Adrenal gland (tissue), 12 donors: Measurements from ENCODE around the gene TUSC1. TPM values are rescaled to one million over a fixed set of nuclear protein-coding genes. Genes with fewer than 3 reads are reported as not detected.
"Not testable (repeated sequence)": the region's sequence is repeated elsewhere in the genome, so short reads cannot be mapped to it uniquely, and the experiment has no call there.

Experiments used
- DNase-seq, 7 donors: peaks; one replicate each; pipeline ENCODE4 v3.0.0-alpha.2; 2019 to 2020
- H3K27ac ChIP-seq, 5 donors: fragments of 200-600 bp; sonication (generic) in 4 of 5; 1 replicate in 3 of 5; 2 replicates in 2 of 5; pipeline versions ENCODE4 v1.5.1 to v1.8.0; 2016 to 2020; ENCODE audit warnings: mild to moderate bottlenecking in 1 of 5
- H3K27me3 ChIP-seq: fragments of 200-600 bp; 2 replicates; pipeline ENCODE4 v1.8.0; 2021
- H3K36me3 ChIP-seq, 2 donors: fragments of 200-600 bp; replicated peaks in 1 of 2; 1 replicate in 1 of 2; 2 replicates in 1 of 2; pipeline versions ENCODE4 v1.5.1 to v1.8.0; 2018 to 2022
- H3K4me1 ChIP-seq, 2 donors: fragments of 200-600 bp; replicated peaks in 1 of 2; 1 replicate in 1 of 2; 2 replicates in 1 of 2; pipeline versions ENCODE4 v1.5.1 to v1.8.0; 2018 to 2021
- H3K4me3 ChIP-seq, 4 donors: fragments of 200-600 bp; sonication (generic) in 3 of 4; one replicate each; pipeline ENCODE4 v1.5.1; 2016 to 2018
- H3K9me3 ChIP-seq, 3 donors: fragments of 200-600 bp; sonication (generic) in 1 of 3; replicated peaks in 1 of 3; 1 replicate in 2 of 3; 2 replicates in 1 of 3; pipeline versions ENCODE4 v1.5.1 to v1.8.0; 2016 to 2021
- CTCF ChIP-seq, 6 experiments: fragments of 450-650 bp in 4 of 6; fragments of 200-600 bp in 2 of 6; sonication (generic) in 1 of 6; IDR thresholded peaks; 1 replicate in 5 of 6; 2 replicates in 1 of 6; pipeline versions ENCODE4 v1.5.1 to v1.8.0; 2016 to 2021; ENCODE audit warnings: antibody characterized with exemption in 6 of 6, mild to moderate bottlenecking in 2 of 6, moderate library complexity in 1 of 6
- POLR2A ChIP-seq, 2 donors: fragments of 450-650 bp; IDR thresholded peaks; one replicate each; pipeline ENCODE4 v1.6.1; 2017; ENCODE audit warnings: antibody characterized with exemption in 2 of 2, mild to moderate bottlenecking in 2 of 2, moderate library complexity in 1 of 2
- WGBS, 4 donors: extraction: QIAGEN DNeasy Blood & Tissue Kit in 2 of 4; methylation state at CpG; one replicate each; pipeline versions ENCODE4 v1.1.5 to v1.1.7; 2013 to 2017; 5-methylcytosine and 5-hydroxymethylcytosine counted together
- intact Hi-C, 2 donors: fragments of 100-400 bp; cut with DNase I; formaldehyde crosslinking; loops; one replicate each; pipeline versions ENCODE4 v1.14.1 to v1.15.0; 2022 to 2023
- polyA plus RNA-seq, 3 donors: library from polyadenylated mRNA; stranded (reverse); fragments of 200-250 nt in 2 of 3; fragments of 350-450 nt in 1 of 3; fragmentation: Illumina TruSeq in 1 of 3; extraction: RNeasy Lipid Tissue Mini Kit (QIAGEN cat#74804) in 1 of 3; gene quantifications; one replicate each; pipeline ENCODE4 v1.2.3, GENCODE V29; 2013 to 2014
- total RNA-seq, 9 donors: library from RNA; depleted of rRNA in 4 of 9; stranded (reverse); fragments of >200 nt in 4 of 9; fragments of 120-200 nt in 1 of 9; fragmentation: NEBNext Ultra II Directional in 1 of 9; extraction: Animal tissue kit (Norgen Biotek cat#: 25700) in 1 of 9; gene quantifications; one replicate each; pipeline versions ENCODE4 v1.1.0 to v1.2.4, GENCODE V29; 2013 to 2023
- donor health status: healthy with polysubstance abuse.
- donor health status: Bipolar disorder and iron deficiency.
- donor health status: DM: yes; HTN: yes; CAD: no.
- donor health status: DM: no; HTN: no; CAD: no.
- donor health status: DM: no; HTN: no; CAD: no.
- donor health status: DM: yes; HTN: yes; CAD: no.

Gene TUSC1
- total and polyA plus RNA-seq, 12 donors = 5.2 to 31.1 (median 14.8) TPM

- TF ChIP-seq CTCF (IDR thresholded peaks at IDR 0.05) (no peak), POLR2A (IDR thresholded peaks at IDR 0.05) (no peak)
- no peaks in the 10 kb centered on the region for H3K36me3 ChIP-seq
- no peak for DNase-seq
- H3K9me3 ChIP-seq = no peaks in the 10 kb centered on the region
- intact Hi-C loops = no loop called here
- H3K4me1 ChIP-seq = no peaks in the 10 kb centered on the region
- H3K27me3 ChIP-seq = no peaks in the 10 kb centered on the region
- H3K4me3 ChIP-seq = no peak overlapping the region
- no peak overlapping the region for H3K27ac ChIP-seq
Observed at GRCh38 chr9:25684321-25684720, 6.1 kb upstream of the TUSC1 start.

DNA sequence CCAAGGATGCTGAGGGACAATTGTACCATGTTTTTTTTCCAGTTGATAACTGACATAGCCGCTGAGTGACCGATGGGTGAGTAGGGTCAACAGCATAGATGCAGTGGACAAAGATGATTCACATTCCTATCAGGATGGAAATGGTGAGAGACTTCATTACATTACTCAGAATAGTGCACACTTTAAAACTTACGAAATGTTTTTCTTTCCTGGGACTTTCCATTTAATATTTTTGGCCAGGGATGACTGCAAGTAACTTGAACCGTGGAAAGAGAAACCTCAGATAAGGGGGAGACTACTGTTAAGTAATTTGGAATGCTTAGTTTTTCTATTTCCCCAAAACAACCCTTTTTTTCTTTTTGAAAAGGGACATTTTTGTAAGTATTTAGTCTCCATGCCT, 3.0 kb upstream of the TUSC1 start:
- Histone ChIP-seq H3K36me3 (no peaks in the 10 kb centered on the region), H3K4me1 (peaks cover 4 to 15% of the 10 kb centered on the region in 2 donors), H3K27ac (no peak overlapping the region), H3K27me3 (no peaks in the 10 kb centered on the region), H3K9me3 (no peaks in the 10 kb centered on the region), H3K4me3 (no peak overlapping the region)
- 51 to 62% (median 56%) methylated on average over 4 of the region's 4 CpGs for WGBS, 4 donors
- no peak for TF ChIP-seq CTCF (IDR thresholded peaks at IDR 0.05)
- intact Hi-C loops = no loop called here
- DNase-seq = peak in 2 of 7 donors; percentile 10 to 22

DNA sequence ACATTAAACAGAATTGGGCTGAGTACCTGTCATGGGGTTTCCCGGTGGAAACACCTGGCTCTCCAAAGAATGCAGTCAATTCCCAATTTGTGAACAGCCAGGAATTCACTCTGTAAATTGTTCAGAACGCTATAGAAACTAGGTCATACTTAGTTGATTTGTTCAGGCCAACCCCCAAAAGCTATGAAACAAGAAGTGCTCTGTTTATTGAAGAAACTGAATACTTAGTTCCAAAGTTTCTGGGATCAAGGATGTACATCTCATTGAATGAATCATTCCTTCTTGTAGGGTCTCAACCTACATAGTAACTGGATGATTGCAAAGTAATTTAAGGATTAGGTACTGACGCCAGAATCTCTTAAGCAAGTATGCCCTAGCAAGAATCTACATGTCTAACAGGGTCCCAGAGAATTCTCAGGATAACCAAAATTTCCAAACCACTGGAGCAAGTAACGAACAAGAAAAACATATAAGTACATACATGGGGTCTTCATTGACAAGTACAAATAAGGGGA, 659 bp upstream of the TUSC1 start:
- Histone ChIP-seq H3K36me3 (no peaks in the 10 kb centered on the region), H3K4me3 (peak overlapping the region in 2 of 4 donors; percentile 68 to 75), H3K9me3 (no peaks in the 10 kb centered on the region), H3K4me1 (peaks cover 4 to 16% of the 10 kb centered on the region in 2 donors), H3K27me3 (no peaks in the 10 kb centered on the region), H3K27ac (peak overlapping the region in 4 of 5 donors; percentile 93 to 99 (median 98))
- intact Hi-C loops = no loop called here
- no peak for DNase-seq
- TF ChIP-seq CTCF (IDR thresholded peaks at IDR 0.05) = no peak
- TF ChIP-seq POLR2A (IDR thresholded peaks at IDR 0.05) = no peak
- WGBS, 4 donors = 55 to 64% (median 59%) methylated on average over 4 of the region's 4 CpGs

DNA sequence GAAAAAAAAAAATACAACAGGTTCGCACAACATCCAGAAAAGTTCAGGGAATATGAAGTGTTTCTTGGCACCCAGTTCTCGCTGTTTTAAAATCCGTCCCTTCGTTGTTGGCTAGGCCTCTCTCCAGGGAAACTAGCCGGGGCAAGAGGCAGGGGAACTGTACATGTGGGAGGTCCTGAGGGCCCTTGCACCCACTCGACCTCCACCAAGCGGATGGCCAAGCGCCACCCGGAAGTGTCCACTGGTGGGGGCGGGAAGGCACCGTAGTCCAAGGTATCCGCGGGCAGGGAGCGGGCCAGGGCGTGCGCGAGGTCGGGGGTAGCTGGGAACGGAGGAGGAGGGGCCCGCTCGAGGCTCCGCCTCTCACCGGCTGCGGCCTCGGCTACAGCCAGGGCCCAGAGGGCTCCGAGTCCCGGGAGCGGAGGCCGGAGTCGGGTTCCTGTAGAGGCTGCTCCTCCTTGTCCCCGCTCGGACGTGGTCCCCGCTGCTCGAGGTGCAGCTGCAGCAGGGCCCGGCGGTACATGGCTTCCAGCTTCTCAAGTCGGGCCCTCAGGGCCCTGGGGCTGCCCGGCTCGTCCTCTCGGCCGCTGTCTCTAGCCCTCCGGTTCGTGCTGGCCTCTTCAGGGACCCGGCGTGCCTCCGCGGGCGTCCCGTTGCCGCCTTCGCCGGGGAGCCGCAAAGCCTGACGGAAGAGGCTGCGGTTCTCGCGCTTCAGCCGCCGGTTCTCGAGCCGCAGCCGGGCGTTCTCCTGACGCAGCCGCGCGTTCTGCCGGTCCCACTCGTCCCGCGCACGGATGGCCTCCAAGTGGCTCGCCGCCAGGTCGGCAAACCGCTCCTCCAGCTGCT, 720 bp downstream of the TUSC1 start:
- H3K36me3 ChIP-seq = no peaks in the 10 kb centered on the region
- intact Hi-C loops = no loop called here
- peak; percentile 88 to 90 (median 89) for DNase-seq
- TF ChIP-seq CTCF (IDR thresholded peaks at IDR 0.05) = no peak
- TF ChIP-seq POLR2A (IDR thresholded peaks at IDR 0.05) = peak; percentile 37 to 63
- H3K27ac ChIP-seq = peak overlapping the region; percentile 85 to 99 (median 97)
- peaks cover 4 to 16% of the 10 kb centered on the region in 2 donors for H3K4me1 ChIP-seq
- no peaks in the 10 kb centered on the region for H3K27me3 ChIP-seq
- H3K9me3 ChIP-seq = no peaks in the 10 kb centered on the region
- 1 to 5% (median 2%) methylated on average over 11 to 77 of the region's 77 CpGs for WGBS, 4 donors
- H3K4me3 ChIP-seq = peak overlapping the region; percentile 19 to 75 (median 50)

- H3K27ac ChIP-seq, H3K27me3 ChIP-seq, H3K4me3 ChIP-seq, H3K36me3 ChIP-seq, H3K9me3 ChIP-seq, DNase-seq, intact Hi-C loops: not testable (repeated sequence)
- 80 to 95% (median 86%) methylated on average over 2 of the region's 2 CpGs for WGBS, 4 donors
- H3K4me1 ChIP-seq = peaks cover 4 to 16% of the 10 kb centered on the region in 2 donors
Observed at GRCh38 chr9:25675858-25676257, 2.4 kb downstream of the TUSC1 start.
